ENCODE measurements around the gene GPLD1.

GPLD1 gene

DNA sequence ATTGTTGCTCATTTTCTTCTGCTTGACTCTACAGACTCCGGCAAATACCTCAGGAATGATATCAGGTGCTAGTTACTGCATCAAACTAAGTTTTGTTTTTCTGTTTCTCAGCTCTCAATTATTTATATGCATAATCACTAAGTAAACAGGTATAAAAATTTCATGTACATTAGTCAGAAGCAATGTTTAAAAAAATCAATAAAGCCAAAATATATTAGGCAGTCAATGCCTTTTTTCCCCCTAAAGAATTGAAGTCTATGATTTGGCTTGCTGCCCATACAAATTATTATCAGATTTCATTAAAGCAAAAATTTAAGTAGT lies 107.2 kb downstream of the GPLD1 start:
- Histone ChIP-seq H3K27ac (ENCODE audit: low read depth, low read length) (no peak overlapping the region), H3K27me3 (ENCODE audit: low read length) (no peaks in the 10 kb centered on the region), H3K4me2 (ENCODE audit: low read depth, low read length, poor library complexity, severe bottlenecking) (no peak overlapping the region), H3K36me3 (ENCODE audit: low read length) (no peaks in the 10 kb centered on the region), H3F3A (ENCODE audit: insufficient read depth) (no peaks in the 10 kb centered on the region), H3K9ac (ENCODE audit: low read length) (no peak overlapping the region), H4K20me1 (ENCODE audit: low read depth, low read length) (no peaks in the 10 kb centered on the region), H3K9me3 (ENCODE audit: insufficient read depth, low read length) (no peaks in the 10 kb centered on the region), H3K9me2 (replicated peaks; ENCODE audit: insufficient read depth, low read length) (no peaks in the 10 kb centered on the region), H3K79me2 (ENCODE audit: insufficient read depth, low read length) (no peaks in the 10 kb centered on the region), H2AFZ (ENCODE audit: low read depth, low read length, severe bottlenecking) (no peak overlapping the region), H3K4me3 (ENCODE audit: insufficient read depth, low read length, poor library complexity, severe bottlenecking) (no peak overlapping the region)
- TF ChIP-seq, protein P1, sequence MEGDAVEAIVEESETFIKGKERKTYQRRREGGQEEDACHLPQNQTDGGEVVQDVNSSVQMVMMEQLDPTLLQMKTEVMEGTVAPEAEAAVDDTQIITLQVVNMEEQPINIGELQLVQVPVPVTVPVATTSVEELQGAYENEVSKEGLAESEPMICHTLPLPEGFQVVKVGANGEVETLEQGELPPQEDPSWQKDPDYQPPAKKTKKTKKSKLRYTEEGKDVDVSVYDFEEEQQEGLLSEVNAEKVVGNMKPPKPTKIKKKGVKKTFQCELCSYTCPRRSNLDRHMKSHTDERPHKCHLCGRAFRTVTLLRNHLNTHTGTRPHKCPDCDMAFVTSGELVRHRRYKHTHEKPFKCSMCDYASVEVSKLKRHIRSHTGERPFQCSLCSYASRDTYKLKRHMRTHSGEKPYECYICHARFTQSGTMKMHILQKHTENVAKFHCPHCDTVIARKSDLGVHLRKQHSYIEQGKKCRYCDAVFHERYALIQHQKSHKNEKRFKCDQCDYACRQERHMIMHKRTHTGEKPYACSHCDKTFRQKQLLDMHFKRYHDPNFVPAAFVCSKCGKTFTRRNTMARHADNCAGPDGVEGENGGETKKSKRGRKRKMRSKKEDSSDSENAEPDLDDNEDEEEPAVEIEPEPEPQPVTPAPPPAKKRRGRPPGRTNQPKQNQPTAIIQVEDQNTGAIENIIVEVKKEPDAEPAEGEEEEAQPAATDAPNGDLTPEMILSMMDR (IDR thresholded peaks at IDR 0.05; ENCODE audit: insufficient read depth, low read length, poor library complexity, severe bottlenecking): no peak
- no peak for TF ChIP-seq EZH2phosphoT487 (conservative IDR thresholded peaks at IDR 0.05; ENCODE audit: low read length)

DNA sequence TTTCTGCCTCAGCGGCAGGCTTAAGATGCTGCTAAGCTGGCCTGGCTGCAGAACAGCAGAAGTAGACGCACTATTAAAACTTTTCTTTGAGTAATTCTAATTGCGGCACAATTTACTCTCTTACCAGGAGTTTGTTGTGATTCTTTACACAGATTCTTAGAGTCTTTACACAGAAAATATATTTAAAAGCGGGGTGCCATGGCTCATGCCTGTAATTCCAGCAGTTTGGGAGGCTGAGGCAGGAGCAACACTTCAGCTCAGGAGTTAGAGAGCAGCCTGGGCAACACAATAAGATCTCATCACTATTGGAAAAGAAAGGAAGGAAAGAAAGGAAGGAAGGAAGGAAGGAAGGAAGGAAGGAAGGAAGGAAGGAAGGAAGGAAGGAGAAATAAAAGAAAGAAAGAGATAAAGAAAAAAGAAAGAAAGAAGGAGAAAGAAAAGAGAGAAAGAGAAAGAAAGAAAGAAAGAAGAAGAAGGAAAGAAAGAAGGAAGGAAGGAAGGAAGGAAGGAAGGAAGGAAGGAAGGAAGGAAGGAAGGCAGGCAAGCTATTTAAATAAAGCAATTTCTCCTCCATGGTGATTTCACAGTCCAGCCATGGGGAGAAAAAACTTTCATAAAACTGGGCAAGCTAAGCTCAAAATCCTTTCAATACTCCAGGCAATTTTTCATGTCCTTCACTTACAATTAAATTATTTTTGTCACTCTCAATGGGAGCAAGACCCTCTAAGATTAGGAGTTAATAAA lies 107.7 kb downstream of the GPLD1 start:
- Histone ChIP-seq H3K36me3 (ENCODE audit: low read length) (no peaks in the 10 kb centered on the region), H2AFZ (ENCODE audit: low read depth, low read length, severe bottlenecking) (no peak overlapping the region), H3K4me2 (ENCODE audit: low read depth, low read length, poor library complexity, severe bottlenecking) (no peak overlapping the region), H3K9me2 (replicated peaks; ENCODE audit: insufficient read depth, low read length) (no peaks in the 10 kb centered on the region), H3K9me3 (ENCODE audit: insufficient read depth, low read length) (no peaks in the 10 kb centered on the region), H3K27me3 (ENCODE audit: low read length) (no peaks in the 10 kb centered on the region), H4K20me1 (ENCODE audit: low read depth, low read length) (no peaks in the 10 kb centered on the region), H3K79me2 (ENCODE audit: insufficient read depth, low read length) (no peaks in the 10 kb centered on the region), H3K27ac (ENCODE audit: low read depth, low read length) (no peak overlapping the region), H3F3A (ENCODE audit: insufficient read depth) (no peaks in the 10 kb centered on the region), H3K4me3 (ENCODE audit: insufficient read depth, low read length, poor library complexity, severe bottlenecking) (no peak overlapping the region), H3K9ac (ENCODE audit: low read length) (no peak overlapping the region)
- TF ChIP-seq, protein P1 (IDR thresholded peaks at IDR 0.05; ENCODE audit: insufficient read depth, low read length, poor library complexity, severe bottlenecking): no peak
- no peak for TF ChIP-seq EZH2phosphoT487 (conservative IDR thresholded peaks at IDR 0.05; ENCODE audit: low read length)

DNA sequence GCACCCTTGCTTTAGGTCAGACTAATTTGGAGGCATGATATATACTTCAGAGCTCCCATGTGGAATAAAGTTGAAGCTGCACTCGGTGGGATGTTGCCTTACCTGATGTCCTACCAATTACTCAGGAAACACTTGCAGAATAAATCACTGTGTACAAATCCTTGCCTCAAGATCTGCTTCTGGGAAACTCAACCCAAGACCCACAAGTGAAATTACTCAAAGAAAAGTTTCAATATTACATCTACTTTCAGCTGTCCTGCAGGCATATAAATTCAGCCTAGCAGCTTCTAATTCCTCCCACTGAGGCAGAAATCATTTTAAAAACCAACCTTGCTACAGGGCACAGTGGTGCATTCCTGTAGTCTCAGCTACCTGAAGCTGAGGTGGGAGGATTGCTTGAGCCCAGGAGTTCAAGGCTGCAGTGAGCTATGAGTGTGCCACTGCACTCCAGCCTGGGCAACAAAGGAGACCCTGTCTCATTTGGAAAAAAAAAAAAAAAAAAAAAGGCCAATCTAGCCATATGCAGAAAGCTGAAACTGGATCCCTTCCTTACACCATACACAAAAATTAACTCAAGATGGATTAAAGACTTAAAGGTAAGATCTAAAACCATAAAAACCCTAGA lies 110.8 kb downstream of the GPLD1 start:
- H3K36me3 ChIP-seq (ENCODE audit: low read length): no peaks in the 10 kb centered on the region
- no peak overlapping the region for H3K27ac ChIP-seq (ENCODE audit: low read depth, low read length)
- no peaks in the 10 kb centered on the region for H3F3A ChIP-seq (ENCODE audit: insufficient read depth)
- H3K4me3 ChIP-seq (ENCODE audit: insufficient read depth, low read length, poor library complexity, severe bottlenecking): no peak overlapping the region
- H3K9me3 ChIP-seq (ENCODE audit: insufficient read depth, low read length): no peaks in the 10 kb centered on the region
- no peak overlapping the region for H3K9ac ChIP-seq (ENCODE audit: low read length)
- H3K4me2 ChIP-seq (ENCODE audit: low read depth, low read length, poor library complexity, severe bottlenecking): no peak overlapping the region
- H2AFZ ChIP-seq (ENCODE audit: low read depth, low read length, severe bottlenecking): no peak overlapping the region
- no peaks in the 10 kb centered on the region for H3K27me3 ChIP-seq (ENCODE audit: low read length)
- H4K20me1 ChIP-seq (ENCODE audit: low read depth, low read length): no peaks in the 10 kb centered on the region
- H3K79me2 ChIP-seq (ENCODE audit: insufficient read depth, low read length): no peaks in the 10 kb centered on the region
- TF ChIP-seq, protein P1 (IDR thresholded peaks at IDR 0.05; ENCODE audit: insufficient read depth, low read length, poor library complexity, severe bottlenecking): no peak
- no peak for TF ChIP-seq EZH2phosphoT487 (conservative IDR thresholded peaks at IDR 0.05; ENCODE audit: low read length)
- no peaks in the 10 kb centered on the region for H3K9me2 ChIP-seq (replicated peaks; ENCODE audit: insufficient read depth, low read length)

Measured in SU-DHL-6 (cell line).